ENCODE results near the gene SMIM5.

Gene SMIM5

GRCh38 chr17:75640556-75641119, 7.4 kb downstream of the SMIM5 start:
- DNase-seq (ENCODE audit: low spot score): no peak

GRCh38 chr17:75641343-75641742, 8.1 kb downstream of the SMIM5 start:
- DNase-seq (ENCODE audit: low spot score): peak; percentile 69

GRCh38 chr17:75642182-75642783, 9.0 kb downstream of the SMIM5 start:
- peak; percentile 36 for DNase-seq (ENCODE audit: low spot score)

GRCh38 chr17:75642784-75643642, 9.8 kb downstream of the SMIM5 start:
- no peak for DNase-seq (ENCODE audit: low spot score)

GRCh38 chr17:75643643-75644017, 10.4 kb downstream of the SMIM5 start:
- no peak for DNase-seq (ENCODE audit: low spot score)

- DNase-seq (ENCODE audit: low spot score): peak; percentile 98
These were observed 12.3 kb downstream of the SMIM5 start for GRCh38 chr17:75645501-75645888.

GRCh38 chr17:75645889-75646637, 12.8 kb downstream of the SMIM5 start:
- DNase-seq (ENCODE audit: low spot score): peak; percentile 98

GRCh38 chr17:75646638-75646992, 13.4 kb downstream of the SMIM5 start:
- no peak for DNase-seq (ENCODE audit: low spot score)

- no peak for DNase-seq (ENCODE audit: low spot score)
These were observed 13.8 kb downstream of the SMIM5 start for GRCh38 chr17:75647061-75647460.

GRCh38 chr17:75647921-75648320, 14.7 kb downstream of the SMIM5 start:
- DNase-seq (ENCODE audit: low spot score): no peak

GRCh38 chr17:75649687-75650086, 16.5 kb downstream of the SMIM5 start:
- no peak for DNase-seq (ENCODE audit: low spot score)

- DNase-seq (ENCODE audit: low spot score): no peak
These were observed 17.6 kb downstream of the SMIM5 start for GRCh38 chr17:75650874-75651273.

GRCh38 chr17:75652341-75652740, 19.1 kb downstream of the SMIM5 start:
- no peak for DNase-seq (ENCODE audit: low spot score)

- peak; percentile 39 for DNase-seq (ENCODE audit: low spot score)
These were observed 19.8 kb downstream of the SMIM5 start for GRCh38 chr17:75652934-75653549.

GRCh38 chr17:75654176-75654575, 20.9 kb downstream of the SMIM5 start:
- DNase-seq (ENCODE audit: low spot score): peak; percentile 18

GRCh38 chr17:75658237-75658636, 25.0 kb downstream of the SMIM5 start:
- DNase-seq (ENCODE audit: low spot score): no peak

- DNase-seq (ENCODE audit: low spot score): no peak
These were observed 28.3 kb downstream of the SMIM5 start for GRCh38 chr17:75661531-75661930.

- DNase-seq (ENCODE audit: low spot score): no peak
These were observed 29.3 kb downstream of the SMIM5 start for GRCh38 chr17:75662511-75662910.

GRCh38 chr17:75664099-75664549, 30.9 kb downstream of the SMIM5 start:
- no peak for DNase-seq (ENCODE audit: low spot score)

- no peak for DNase-seq (ENCODE audit: low spot score)
These were observed 32.7 kb downstream of the SMIM5 start for GRCh38 chr17:75665981-75666380.

GRCh38 chr17:75666959-75667790, 33.9 kb downstream of the SMIM5 start, which contains the start of the genes RECQL5 and SAP30BP:
TSS of gene RECQL5 (minus strand) at chr17:75667154. CDS start at chr17:75666557, 597 bp downstream.
TSS of gene SAP30BP (plus strand) at chr17:75667338. CDS start at chr17:75667373, 35 bp downstream.
- peak; percentile 98 for DNase-seq (ENCODE audit: low spot score)

Measured in kidney tubule cell (primary cell).